Bronchial epithelial cell (primary cell): ENCODE results near the gene PSMC4. TPM values are rescaled to one million over a fixed set of nuclear protein-coding genes. Genes with fewer than 3 reads are reported as not detected.

Source experiments
- DNase-seq: peaks from one replicate; pipeline ENCODE4 v3.0.0-alpha.2; 2010; ENCODE audit warnings: low read depth
- FAIRE-seq: peaks from 2 replicates; lab custom pipeline; 2011; peaks lifted over from hg19 to GRCh38; lab: Jason Lieb, UNC
- H3K27me3 ChIP-seq: 2 replicates; pipeline ENCODE4 v1.5.1; 2011; ENCODE audit warnings: low read length; ENCODE audit not compliant: control insufficient read depth, insufficient read depth
- H3K36me3 ChIP-seq: 2 replicates; pipeline ENCODE4 v1.5.1; 2011; ENCODE audit warnings: low read length; ENCODE audit not compliant: control insufficient read depth, insufficient read depth
- H3K4me3 ChIP-seq: 2 replicates; pipeline ENCODE4 v1.5.1; 2011; ENCODE audit warnings: mild to moderate bottlenecking, low read depth, low read length, control low read depth
- total RNA-seq: library from RNA; depleted of rRNA; stranded (reverse); fragments of >200 nt; gene quantifications from 2 replicates; pipeline ENCODE4 v1.2.1, GENCODE V29; 2014
- TF ChIP-seq, protein P1 (sequence below): IDR thresholded peaks from 2 replicates; pipeline ENCODE4 v1.5.1; 2011; ENCODE audit warnings: mild to moderate bottlenecking, moderate library complexity, low read length, control low read depth, inconsistent platforms; ENCODE audit not compliant: insufficient read depth, severe bottlenecking

The PSMC4 gene
- total RNA-seq, 1 donor from 2014 or later, result 99.3 TPM

- DNase-seq, result no peak
- Histone ChIP-seq H3K4me3 (no peak overlapping the region), H3K27me3 (no peaks in the 10 kb centered on the region), H3K36me3 (no peaks in the 10 kb centered on the region)
- TF ChIP-seq, protein P1, sequence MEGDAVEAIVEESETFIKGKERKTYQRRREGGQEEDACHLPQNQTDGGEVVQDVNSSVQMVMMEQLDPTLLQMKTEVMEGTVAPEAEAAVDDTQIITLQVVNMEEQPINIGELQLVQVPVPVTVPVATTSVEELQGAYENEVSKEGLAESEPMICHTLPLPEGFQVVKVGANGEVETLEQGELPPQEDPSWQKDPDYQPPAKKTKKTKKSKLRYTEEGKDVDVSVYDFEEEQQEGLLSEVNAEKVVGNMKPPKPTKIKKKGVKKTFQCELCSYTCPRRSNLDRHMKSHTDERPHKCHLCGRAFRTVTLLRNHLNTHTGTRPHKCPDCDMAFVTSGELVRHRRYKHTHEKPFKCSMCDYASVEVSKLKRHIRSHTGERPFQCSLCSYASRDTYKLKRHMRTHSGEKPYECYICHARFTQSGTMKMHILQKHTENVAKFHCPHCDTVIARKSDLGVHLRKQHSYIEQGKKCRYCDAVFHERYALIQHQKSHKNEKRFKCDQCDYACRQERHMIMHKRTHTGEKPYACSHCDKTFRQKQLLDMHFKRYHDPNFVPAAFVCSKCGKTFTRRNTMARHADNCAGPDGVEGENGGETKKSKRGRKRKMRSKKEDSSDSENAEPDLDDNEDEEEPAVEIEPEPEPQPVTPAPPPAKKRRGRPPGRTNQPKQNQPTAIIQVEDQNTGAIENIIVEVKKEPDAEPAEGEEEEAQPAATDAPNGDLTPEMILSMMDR, result no peak
- no peak for FAIRE-seq
Observed at GRCh38 chr19:40025938-40026596, 55.1 kb downstream of the PSMC4 start.

GRCh38 chr19:40026597-40026970 is 55.6 kb downstream of the PSMC4 start:
- FAIRE-seq, result no peak

More at GRCh38 chr19:40026597-40026970, 55.6 kb downstream of the PSMC4 start:
- DNase-seq, result no peak
- TF ChIP-seq, protein P1, result no peak
- Histone ChIP-seq H3K4me3 (no peak overlapping the region), H3K27me3 (no peaks in the 10 kb centered on the region), H3K36me3 (no peaks in the 10 kb centered on the region)

Other genes starting within 250 kb of the PSMC4 start
- gene CLC, start 233.1 kb upstream of the PSMC4 start, total RNA-seq, result not detected in 2 replicates
- gene LEUTX, start 192.3 kb upstream of the PSMC4 start, total RNA-seq, result not detected in 2 replicates
- gene DYRK1B, start 137.0 kb upstream of the PSMC4 start, total RNA-seq, result 3.2 and 5.8 TPM in 2 replicates
- 216 and 500 TPM in 2 replicates for gene FBL, start 124.8 kb upstream of the PSMC4 start, total RNA-seq
- gene FCGBP, start 36.5 kb upstream of the PSMC4 start, total RNA-seq, result 0.38 and 0.53 TPM in 2 replicates
- 2.2 and 2.4 TPM in 2 replicates for gene ZNF546, start 25.9 kb downstream of the PSMC4 start, total RNA-seq
- 7.9 and 11.0 TPM in 2 replicates for gene ZNF780B, start 85.1 kb downstream of the PSMC4 start, total RNA-seq
- 9.7 and 14.0 TPM in 2 replicates for gene ZNF780A, start 119.8 kb downstream of the PSMC4 start, total RNA-seq
- gene MAP3K10, start 220.3 kb downstream of the PSMC4 start, total RNA-seq, result 5.0 and 7.9 TPM in 2 replicates
- gene TTC9B, start 247.2 kb downstream of the PSMC4 start, total RNA-seq, result not detected in 2 replicates